H9 (cell line): ENCODE data around the gene TENM4. TPM values are rescaled to one million over a fixed set of nuclear protein-coding genes. Genes with fewer than 3 reads are reported as not detected.

ENCODE experiments used
- DNase-seq: peaks from one replicate; pipeline ENCODE4 v3.0.0-alpha.2; 2017
- H2AFZ ChIP-seq: one replicate; pipeline ENCODE4 v1.6.1; 2013; ENCODE audit warnings: mild to moderate bottlenecking, low read length, control low read depth, moderate library complexity
- H2AK5ac ChIP-seq: 2 replicates; pipeline ENCODE4 v1.6.1; 2013; ENCODE audit warnings: low read length, control low read depth, mixed read lengths; ENCODE audit not compliant: insufficient read length
- H2BK120ac ChIP-seq: one replicate; pipeline ENCODE4 v1.6.1; 2013; ENCODE audit warnings: low read depth, mild to moderate bottlenecking, low read length, control low read depth, inconsistent platforms; ENCODE audit not compliant: poor library complexity, severe bottlenecking
- H2BK12ac ChIP-seq: 2 replicates; pipeline ENCODE4 v1.6.1; 2013; ENCODE audit warnings: low read length, control low read depth, mixed read lengths, low read depth; ENCODE audit not compliant: insufficient read length
- H2BK15ac ChIP-seq: 2 replicates; pipeline ENCODE4 v1.6.1; 2013; ENCODE audit warnings: low read depth, low read length, control low read depth
- H2BK20ac ChIP-seq: one replicate; pipeline ENCODE4 v1.6.1; 2013; ENCODE audit warnings: low read depth, mild to moderate bottlenecking, low read length, control low read depth, inconsistent platforms; ENCODE audit not compliant: poor library complexity, severe bottlenecking
- H2BK5ac ChIP-seq: 2 replicates; pipeline ENCODE4 v1.6.1; 2013; ENCODE audit warnings: low read length, control low read depth, mixed read lengths; ENCODE audit not compliant: insufficient read length
- H3K14ac ChIP-seq: 2 replicates; pipeline ENCODE4 v1.6.1; 2013; ENCODE audit warnings: low read length, control low read depth; ENCODE audit not compliant: insufficient read depth
- H3K18ac ChIP-seq: 2 replicates; pipeline ENCODE4 v1.6.1; 2013; ENCODE audit warnings: low read depth, mild to moderate bottlenecking, mixed read lengths, low read length, control low read depth; ENCODE audit not compliant: insufficient read length
- H3K23ac ChIP-seq: 2 replicates; pipeline ENCODE4 v1.6.1; 2013; ENCODE audit warnings: low read length, control low read depth, mixed read lengths, low read depth; ENCODE audit not compliant: insufficient read length
- H3K23me2 ChIP-seq: 2 replicates; pipeline ENCODE4 v1.6.1; 2013; ENCODE audit warnings: low read depth, mild to moderate bottlenecking, mixed read lengths, low read length, control low read depth; ENCODE audit not compliant: insufficient read length, poor library complexity, severe bottlenecking
- H3K27ac ChIP-seq: 2 replicates; pipeline ENCODE4 v1.5.1; 2013; ENCODE audit warnings: low read length, control low read depth, mixed read lengths, low read depth; ENCODE audit not compliant: insufficient read length
- H3K27me3 ChIP-seq: 2 replicates; pipeline ENCODE4 v1.6.1; 2013; ENCODE audit warnings: low read length, control low read depth, inconsistent platforms; ENCODE audit not compliant: insufficient read depth
- H3K4ac ChIP-seq: 2 replicates; pipeline ENCODE4 v1.6.1; 2013; ENCODE audit warnings: low read depth, mild to moderate bottlenecking, control low read depth, inconsistent platforms, low read length, moderate library complexity
- H3K4me1 ChIP-seq: 2 replicates; pipeline ENCODE4 v1.6.1; 2013; ENCODE audit warnings: low read length, control low read depth, inconsistent platforms; ENCODE audit not compliant: insufficient read depth
- H3K4me2 ChIP-seq: 2 replicates; pipeline ENCODE4 v1.6.1; 2013; ENCODE audit warnings: low read length, control low read depth, mixed read lengths; ENCODE audit not compliant: insufficient read length, insufficient read depth
- H3K56ac ChIP-seq: 2 replicates; pipeline ENCODE4 v1.6.1; 2013; ENCODE audit warnings: low read depth, mild to moderate bottlenecking, mixed read lengths, low read length, control low read depth; ENCODE audit not compliant: insufficient read length
- H3K79me1 ChIP-seq: 2 replicates; pipeline ENCODE4 v1.6.1; 2013; ENCODE audit warnings: low read depth, mild to moderate bottlenecking, moderate library complexity, low read length, control low read depth, inconsistent platforms; ENCODE audit not compliant: insufficient read depth, poor library complexity, severe bottlenecking
- H3K79me2 ChIP-seq: 2 replicates; pipeline ENCODE4 v1.6.1; 2013; ENCODE audit warnings: low read length, control low read depth, inconsistent platforms; ENCODE audit not compliant: insufficient read depth
- H3K9ac ChIP-seq: 2 replicates; pipeline ENCODE4 v1.6.1; 2013; ENCODE audit warnings: low read length, control low read depth, mixed read lengths; ENCODE audit not compliant: insufficient read length; ENCODE audit errors: extremely low read depth
- H3K9me3 ChIP-seq: one replicate; pipeline ENCODE4 v1.6.1; 2013; ENCODE audit warnings: low read depth, low read length, inconsistent platforms; ENCODE audit not compliant: control insufficient read depth
- H3T11ph ChIP-seq: one replicate; pipeline ENCODE4 v1.6.1; 2013; ENCODE audit warnings: mild to moderate bottlenecking, low read length, control low read depth, inconsistent platforms
- H4K20me1 ChIP-seq: one replicate; pipeline ENCODE4 v1.6.1; 2013; ENCODE audit not compliant: control insufficient read depth, insufficient read length, insufficient read depth
- H4K5ac ChIP-seq: 2 replicates; pipeline ENCODE4 v1.6.1; 2013; ENCODE audit warnings: low read depth, mild to moderate bottlenecking, mixed read lengths, low read length, control low read depth; ENCODE audit not compliant: insufficient read length
- H4K8ac ChIP-seq: replicated peaks from 2 replicates; pipeline ENCODE4 v1.6.1; 2013; ENCODE audit warnings: low read length, control low read depth, mixed read lengths, low read depth; ENCODE audit not compliant: insufficient read length
- H4K91ac ChIP-seq: 2 replicates; pipeline ENCODE4 v1.6.1; 2013; ENCODE audit warnings: low read depth, mild to moderate bottlenecking, moderate library complexity, mixed read lengths, low read length, control low read depth; ENCODE audit not compliant: insufficient read length
- H3K27ac Mint-ChIP-seq, 3 experiments: 2 replicates in 2 of 3; 3 replicates in 1 of 3; pipeline ENCODE4 v1.8.0; 2020 to 2021; ENCODE audit warnings: mixed read lengths in 3 of 3, mild to moderate bottlenecking in 1 of 3, moderate library complexity in 1 of 3
- H3K27me3 Mint-ChIP-seq: 2 replicates; pipeline ENCODE4 v1.8.0; 2021; ENCODE audit warnings: low read depth, mild to moderate bottlenecking, moderate library complexity, mixed read lengths
- H3K36me3 Mint-ChIP-seq, 3 experiments: 2 replicates in 2 of 3; 3 replicates in 1 of 3; pipeline ENCODE4 v1.8.0; 2020 to 2021; ENCODE audit warnings: low read depth in 3 of 3, mixed read lengths in 3 of 3; ENCODE audit not compliant: insufficient read depth in 1 of 3
- H3K4me1 Mint-ChIP-seq, 2 experiments: 2 replicates each; pipeline ENCODE4 v1.8.0; 2020; ENCODE audit warnings: mixed read lengths in 2 of 2
- H3K4me3 Mint-ChIP-seq, 2 experiments: 2 replicates in 1 of 2; 3 replicates in 1 of 2; pipeline ENCODE4 v1.8.0; 2020 to 2021; ENCODE audit warnings: mild to moderate bottlenecking in 2 of 2, mixed read lengths in 2 of 2, moderate library complexity in 1 of 2
- H3K9me3 Mint-ChIP-seq, 2 experiments: 2 replicates in 1 of 2; 3 replicates in 1 of 2; pipeline ENCODE4 v1.8.0; 2020; ENCODE audit warnings: mild to moderate bottlenecking in 2 of 2, mixed read lengths in 2 of 2, moderate library complexity in 1 of 2
- WGBS: extraction: QIAGEN DNeasy Blood & Tissue Kit; methylation state at CpG from one replicate; pipeline ENCODE4 v1.1.7; 2013; ENCODE audit warnings: missing lambda C conversion rate, low lambda C conversion rate, mixed read lengths; ENCODE audit not compliant: insufficient read length; ENCODE audit errors: extremely low coverage; 5-methylcytosine and 5-hydroxymethylcytosine counted together
- total RNA-seq: library from RNA; stranded (reverse); gene quantifications from 2 replicates; pipeline ENCODE4 v1.2.1, GENCODE V29; 2021
- TF ChIP-seq, protein P1 (sequence below): fragments of 200-600 bp; sonication (generic); conservative IDR thresholded peaks from 3 replicates; pipeline ENCODE4 v1.8.0; 2021; ENCODE audit warnings: antibody characterized with exemption, mild to moderate bottlenecking

Gene TENM4
- total RNA-seq, 1 experiment from 2014 or later = 4.6 TPM

DNA sequence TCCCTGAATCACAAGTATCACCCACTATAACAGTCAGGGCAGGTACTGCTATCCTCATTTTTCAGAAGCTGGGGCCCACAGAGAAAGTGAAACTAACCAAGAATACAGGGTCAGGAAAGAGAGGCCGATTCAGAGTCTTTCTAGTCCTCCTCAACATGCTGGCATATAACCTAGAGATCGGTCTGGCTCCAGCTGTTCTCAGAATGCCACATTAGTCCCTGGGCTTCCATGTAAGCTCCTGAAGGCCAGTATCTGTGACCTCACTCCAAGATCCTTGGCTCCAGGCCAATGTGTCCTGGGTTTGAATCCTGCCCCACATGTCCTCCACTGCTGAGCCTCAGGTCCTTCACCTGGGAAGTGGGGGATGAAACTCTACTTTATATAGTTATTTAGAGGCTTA is 50.4 kb downstream of the TENM4 start:
- Mint-ChIP-seq H3K36me3 (no peaks in the 10 kb centered on the region; a peak in 1 of 7 replicates), H3K4me1 (peaks cover 31 to 34% of the 10 kb centered on the region in 2 experiments), H3K9me3 (no peaks in the 10 kb centered on the region), H3K27ac (no peak overlapping the region), H3K4me3 (no peak overlapping the region), H3K27me3 (peaks cover 3% of the 10 kb centered on the region; the same call in 1 of the 2 replicates)
- WGBS = no CpG with 5 or more reads among the region's 2 CpGs
- no peak for DNase-seq
- H3K4me2 ChIP-seq = no peak overlapping the region
- no peaks in the 10 kb centered on the region for H3K79me1 ChIP-seq
- H3K27me3 ChIP-seq = no peaks in the 10 kb centered on the region
- no peak overlapping the region for H4K91ac ChIP-seq
- H4K8ac ChIP-seq = no peak overlapping the region
- no peak overlapping the region for H2AK5ac ChIP-seq
- no peak overlapping the region for H3K9ac ChIP-seq
- H4K5ac ChIP-seq = no peak overlapping the region
- H3K79me2 ChIP-seq = no peaks in the 10 kb centered on the region
- H2BK120ac ChIP-seq = no peak overlapping the region
- no peak overlapping the region for H2BK20ac ChIP-seq
- no peak overlapping the region for H2BK12ac ChIP-seq
- no peak overlapping the region for H3K56ac ChIP-seq
- H3K14ac ChIP-seq = no peak overlapping the region
- no peaks in the 10 kb centered on the region for H4K20me1 ChIP-seq
- peaks cover 13% of the 10 kb centered on the region for H3K4me1 ChIP-seq
- no peak overlapping the region for H2BK5ac ChIP-seq
- H3T11ph ChIP-seq = no peak overlapping the region
- H2AFZ ChIP-seq = no peak overlapping the region
- H2BK15ac ChIP-seq = no peak overlapping the region
- no peaks in the 10 kb centered on the region for H3K9me3 ChIP-seq
- no peak overlapping the region for H3K23ac ChIP-seq
- no peak overlapping the region for H3K27ac ChIP-seq
- H3K18ac ChIP-seq = no peak overlapping the region
- H3K4ac ChIP-seq = no peak overlapping the region
- no peaks in the 10 kb centered on the region for H3K23me2 ChIP-seq
- TF ChIP-seq, protein P1, sequence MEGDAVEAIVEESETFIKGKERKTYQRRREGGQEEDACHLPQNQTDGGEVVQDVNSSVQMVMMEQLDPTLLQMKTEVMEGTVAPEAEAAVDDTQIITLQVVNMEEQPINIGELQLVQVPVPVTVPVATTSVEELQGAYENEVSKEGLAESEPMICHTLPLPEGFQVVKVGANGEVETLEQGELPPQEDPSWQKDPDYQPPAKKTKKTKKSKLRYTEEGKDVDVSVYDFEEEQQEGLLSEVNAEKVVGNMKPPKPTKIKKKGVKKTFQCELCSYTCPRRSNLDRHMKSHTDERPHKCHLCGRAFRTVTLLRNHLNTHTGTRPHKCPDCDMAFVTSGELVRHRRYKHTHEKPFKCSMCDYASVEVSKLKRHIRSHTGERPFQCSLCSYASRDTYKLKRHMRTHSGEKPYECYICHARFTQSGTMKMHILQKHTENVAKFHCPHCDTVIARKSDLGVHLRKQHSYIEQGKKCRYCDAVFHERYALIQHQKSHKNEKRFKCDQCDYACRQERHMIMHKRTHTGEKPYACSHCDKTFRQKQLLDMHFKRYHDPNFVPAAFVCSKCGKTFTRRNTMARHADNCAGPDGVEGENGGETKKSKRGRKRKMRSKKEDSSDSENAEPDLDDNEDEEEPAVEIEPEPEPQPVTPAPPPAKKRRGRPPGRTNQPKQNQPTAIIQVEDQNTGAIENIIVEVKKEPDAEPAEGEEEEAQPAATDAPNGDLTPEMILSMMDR = no peak
